ENCODE data around the gene PPM1L.

Gene PPM1L

GRCh38 chr3:160820022-160820421, 64.0 kb downstream of the PPM1L start:
- Histone ChIP-seq H3K27ac (ENCODE audit: low read depth, low read length) (no peak overlapping the region), H3K9ac (ENCODE audit: low read length in 5 of 5) (no peak overlapping the region), H3K4me3 (ENCODE audit: low read depth in 1 of 5, low read length in 5 of 5) (no peak overlapping the region), H3K9me3 (ENCODE audit: control insufficient read depth in 5 of 5, low read length in 5 of 5) (no peaks in the 10 kb centered on the region), H3K4me1 (ENCODE audit: control insufficient read depth in 5 of 5, insufficient read depth in 5 of 5, low read length in 5 of 5) (no peaks in the 10 kb centered on the region), H3K27me3 (ENCODE audit: control insufficient read depth in 5 of 5, insufficient read depth in 4 of 5, low read length in 5 of 5) (no peaks in the 10 kb centered on the region), H3K36me3 (ENCODE audit: control insufficient read depth in 5 of 5, insufficient read depth in 5 of 5, low read length in 5 of 5) (no peaks in the 10 kb centered on the region)

DNA sequence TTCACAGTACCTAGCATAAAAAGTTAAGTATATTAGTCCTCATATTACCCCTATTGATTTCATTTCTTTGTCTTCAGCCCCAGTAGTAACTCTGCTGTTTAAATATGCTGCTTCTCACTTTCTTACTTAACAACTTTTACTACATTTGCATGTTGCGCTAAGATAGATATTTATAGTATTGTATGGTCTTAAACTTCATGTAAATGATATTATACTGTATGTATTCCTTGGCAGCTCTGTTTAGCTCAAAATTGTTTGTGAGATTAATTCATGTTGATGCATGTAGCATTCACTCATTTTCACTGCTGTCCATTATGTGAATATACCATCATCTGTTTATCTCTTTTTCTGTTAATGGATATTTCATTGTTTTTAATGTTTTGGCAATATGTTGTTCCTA, 64.4 kb downstream of the PPM1L start:
- no peaks in the 10 kb centered on the region for H3K27me3 ChIP-seq (ENCODE audit: control insufficient read depth in 5 of 5, insufficient read depth in 4 of 5, low read length in 5 of 5)
- H3K27ac ChIP-seq (ENCODE audit: low read depth, low read length): no peak overlapping the region
- no peaks in the 10 kb centered on the region for H3K4me1 ChIP-seq (ENCODE audit: control insufficient read depth in 5 of 5, insufficient read depth in 5 of 5, low read length in 5 of 5)
- H3K4me3 ChIP-seq (ENCODE audit: low read depth in 1 of 5, low read length in 5 of 5): no peak overlapping the region
- H3K9ac ChIP-seq (ENCODE audit: low read length in 5 of 5): no peak overlapping the region
- H3K9me3 ChIP-seq (ENCODE audit: control insufficient read depth in 5 of 5, low read length in 5 of 5): no peaks in the 10 kb centered on the region
- H3K36me3 ChIP-seq (ENCODE audit: control insufficient read depth in 5 of 5, insufficient read depth in 5 of 5, low read length in 5 of 5): no peaks in the 10 kb centered on the region

- Histone ChIP-seq H3K27ac (ENCODE audit: low read depth, low read length) (no peak overlapping the region), H3K27me3 (ENCODE audit: control insufficient read depth in 5 of 5, insufficient read depth in 4 of 5, low read length in 5 of 5) (no peaks in the 10 kb centered on the region), H3K4me1 (ENCODE audit: control insufficient read depth in 5 of 5, insufficient read depth in 5 of 5, low read length in 5 of 5) (no peaks in the 10 kb centered on the region), H3K9ac (ENCODE audit: low read length in 5 of 5) (no peak overlapping the region), H3K36me3 (ENCODE audit: control insufficient read depth in 5 of 5, insufficient read depth in 5 of 5, low read length in 5 of 5) (no peaks in the 10 kb centered on the region), H3K9me3 (ENCODE audit: control insufficient read depth in 5 of 5, low read length in 5 of 5) (no peaks in the 10 kb centered on the region), H3K4me3 (ENCODE audit: low read depth in 1 of 5, low read length in 5 of 5) (no peak overlapping the region)
These were observed 66.9 kb downstream of the PPM1L start for GRCh38 chr3:160822936-160823335.

GRCh38 chr3:160825311-160825800, 69.3 kb downstream of the PPM1L start:
- no peak overlapping the region for H3K9ac ChIP-seq (ENCODE audit: low read length in 5 of 5)
- H3K4me3 ChIP-seq (ENCODE audit: low read depth in 1 of 5, low read length in 5 of 5): no peak overlapping the region
- H3K27me3 ChIP-seq (ENCODE audit: control insufficient read depth in 5 of 5, insufficient read depth in 4 of 5, low read length in 5 of 5): no peaks in the 10 kb centered on the region
- H3K4me1 ChIP-seq (ENCODE audit: control insufficient read depth in 5 of 5, insufficient read depth in 5 of 5, low read length in 5 of 5): no peaks in the 10 kb centered on the region
- H3K9me3 ChIP-seq (ENCODE audit: control insufficient read depth in 5 of 5, low read length in 5 of 5): no peaks in the 10 kb centered on the region
- H3K36me3 ChIP-seq (ENCODE audit: control insufficient read depth in 5 of 5, insufficient read depth in 5 of 5, low read length in 5 of 5): no peaks in the 10 kb centered on the region
- H3K27ac ChIP-seq (ENCODE audit: low read depth, low read length): no peak overlapping the region

DNA sequence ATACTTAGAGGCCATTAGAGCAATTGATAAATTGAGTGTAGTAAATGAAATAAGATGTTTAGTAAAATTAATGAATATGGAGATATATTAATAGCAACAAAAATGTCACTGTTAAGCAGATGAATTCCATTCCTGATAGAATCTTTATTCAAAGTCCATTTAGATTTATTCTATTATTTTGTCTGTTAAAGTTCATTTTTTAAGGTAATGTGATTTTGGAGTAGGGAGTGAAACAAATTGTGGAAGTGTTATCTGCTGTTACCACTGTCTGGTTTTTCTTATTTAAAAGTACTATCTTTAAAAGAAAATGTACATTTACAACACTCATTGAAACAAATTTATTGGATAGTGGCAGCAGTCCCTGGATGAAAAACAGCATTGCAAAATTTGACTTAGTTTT, 70.4 kb downstream of the PPM1L start:
- no peak overlapping the region for H3K27ac ChIP-seq (ENCODE audit: low read depth, low read length)
- H3K9me3 ChIP-seq (ENCODE audit: control insufficient read depth in 5 of 5, low read length in 5 of 5): no peaks in the 10 kb centered on the region
- no peak overlapping the region for H3K4me3 ChIP-seq (ENCODE audit: low read depth in 1 of 5, low read length in 5 of 5)
- H3K4me1 ChIP-seq (ENCODE audit: control insufficient read depth in 5 of 5, insufficient read depth in 5 of 5, low read length in 5 of 5): no peaks in the 10 kb centered on the region
- no peak overlapping the region for H3K9ac ChIP-seq (ENCODE audit: low read length in 5 of 5)
- no peaks in the 10 kb centered on the region for H3K36me3 ChIP-seq (ENCODE audit: control insufficient read depth in 5 of 5, insufficient read depth in 5 of 5, low read length in 5 of 5)
- H3K27me3 ChIP-seq (ENCODE audit: control insufficient read depth in 5 of 5, insufficient read depth in 4 of 5, low read length in 5 of 5): no peaks in the 10 kb centered on the region

- no peaks in the 10 kb centered on the region for H3K27me3 ChIP-seq (ENCODE audit: control insufficient read depth in 5 of 5, insufficient read depth in 4 of 5, low read length in 5 of 5)
- no peaks in the 10 kb centered on the region for H3K36me3 ChIP-seq (ENCODE audit: control insufficient read depth in 5 of 5, insufficient read depth in 5 of 5, low read length in 5 of 5)
- H3K9ac ChIP-seq (ENCODE audit: low read length in 5 of 5): no peak overlapping the region
- no peak overlapping the region for H3K27ac ChIP-seq (ENCODE audit: low read depth, low read length)
- no peaks in the 10 kb centered on the region for H3K4me1 ChIP-seq (ENCODE audit: control insufficient read depth in 5 of 5, insufficient read depth in 5 of 5, low read length in 5 of 5)
- no peaks in the 10 kb centered on the region for H3K9me3 ChIP-seq (ENCODE audit: control insufficient read depth in 5 of 5, low read length in 5 of 5)
- H3K4me3 ChIP-seq (ENCODE audit: low read depth in 1 of 5, low read length in 5 of 5): no peak overlapping the region
These were observed 71.0 kb downstream of the PPM1L start for GRCh38 chr3:160826991-160827390.

DNA sequence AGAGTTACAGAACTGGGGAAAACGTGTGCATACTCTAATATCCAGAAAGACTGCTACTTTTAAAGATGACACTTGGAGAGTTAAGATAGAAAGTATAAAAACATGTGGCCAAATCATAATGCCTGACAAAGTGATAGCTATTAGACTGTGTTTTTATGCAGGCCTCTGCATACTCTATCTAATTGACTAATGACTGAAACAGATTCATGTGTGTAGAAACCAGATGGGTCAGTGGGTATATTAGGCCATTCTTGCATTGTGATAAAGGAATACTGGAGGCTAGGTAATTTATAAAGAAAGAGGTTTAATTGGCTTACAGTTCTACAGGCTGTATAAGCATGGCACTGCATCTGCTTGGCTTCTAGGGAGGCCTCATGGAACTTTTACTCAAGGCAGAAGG, 71.5 kb downstream of the PPM1L start:
- H3K4me1 ChIP-seq (ENCODE audit: control insufficient read depth in 5 of 5, insufficient read depth in 5 of 5, low read length in 5 of 5): no peaks in the 10 kb centered on the region
- H3K27me3 ChIP-seq (ENCODE audit: control insufficient read depth in 5 of 5, insufficient read depth in 4 of 5, low read length in 5 of 5): no peaks in the 10 kb centered on the region

DNA sequence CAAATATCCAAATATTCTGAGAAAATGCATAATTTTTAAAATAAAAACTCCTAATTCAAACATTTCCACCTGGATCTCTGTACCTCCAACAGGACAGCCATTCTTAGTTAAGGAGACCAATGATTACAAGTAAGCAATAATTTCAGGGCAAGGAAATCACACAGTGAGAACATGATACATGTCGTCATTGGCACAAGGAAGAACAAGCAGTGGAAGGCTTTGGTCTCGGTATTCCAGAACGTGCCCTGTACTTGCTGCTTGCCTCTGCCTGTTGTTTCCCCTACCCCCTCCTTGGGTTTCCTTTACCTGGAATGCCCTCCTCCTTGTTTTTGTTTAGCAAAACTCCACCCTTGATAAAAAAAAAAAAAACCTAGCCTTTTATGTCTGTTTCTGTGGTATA, 72.8 kb downstream of the PPM1L start:
- H3K9me3 ChIP-seq (ENCODE audit: control insufficient read depth in 5 of 5, low read length in 5 of 5): no peaks in the 10 kb centered on the region
- H3K27me3 ChIP-seq (ENCODE audit: control insufficient read depth in 5 of 5, insufficient read depth in 4 of 5, low read length in 5 of 5): no peaks in the 10 kb centered on the region
- no peak overlapping the region for H3K9ac ChIP-seq (ENCODE audit: low read length in 5 of 5)
- H3K4me3 ChIP-seq (ENCODE audit: low read depth in 1 of 5, low read length in 5 of 5): no peak overlapping the region
- no peaks in the 10 kb centered on the region for H3K4me1 ChIP-seq (ENCODE audit: control insufficient read depth in 5 of 5, insufficient read depth in 5 of 5, low read length in 5 of 5)
- no peaks in the 10 kb centered on the region for H3K36me3 ChIP-seq (ENCODE audit: control insufficient read depth in 5 of 5, insufficient read depth in 5 of 5, low read length in 5 of 5)
- H3K27ac ChIP-seq (ENCODE audit: low read depth, low read length): no peak overlapping the region

More for the DNA sequence above, 71.5 kb downstream of the PPM1L start:
- H3K27ac ChIP-seq (ENCODE audit: low read depth, low read length): no peak overlapping the region
- no peaks in the 10 kb centered on the region for H3K9me3 ChIP-seq (ENCODE audit: control insufficient read depth in 5 of 5, low read length in 5 of 5)
- H3K9ac ChIP-seq (ENCODE audit: low read length in 5 of 5): no peak overlapping the region
- no peaks in the 10 kb centered on the region for H3K36me3 ChIP-seq (ENCODE audit: control insufficient read depth in 5 of 5, insufficient read depth in 5 of 5, low read length in 5 of 5)
- H3K4me3 ChIP-seq (ENCODE audit: low read depth in 1 of 5, low read length in 5 of 5): no peak overlapping the region

DNA sequence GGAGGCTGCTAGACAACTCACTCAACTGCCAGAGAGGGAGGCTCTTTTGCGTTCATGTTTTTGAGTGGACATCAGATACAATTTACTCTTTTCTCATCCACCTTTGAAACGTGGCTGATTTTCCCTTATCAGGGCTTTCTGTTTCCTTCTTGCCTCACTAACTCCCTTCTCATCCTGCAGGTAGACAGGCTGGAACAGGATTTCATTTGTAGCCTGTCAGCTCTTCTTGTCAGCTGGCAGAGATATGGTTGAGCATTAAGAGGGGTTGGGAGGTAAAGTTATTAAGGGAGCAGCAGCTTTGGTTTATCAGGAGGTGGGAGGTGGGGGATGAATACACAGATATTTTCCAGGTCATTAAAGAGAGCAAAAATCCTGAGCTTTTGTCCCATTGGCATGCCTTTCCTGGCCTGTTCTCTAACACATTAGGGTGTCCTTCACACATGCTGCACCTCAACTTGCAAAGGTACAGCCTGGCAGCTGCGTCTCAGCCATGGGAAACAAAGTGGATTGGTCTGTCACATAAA, 73.5 kb downstream of the PPM1L start:
- no peak overlapping the region for H3K4me3 ChIP-seq (ENCODE audit: low read depth in 1 of 5, low read length in 5 of 5)
- no peak overlapping the region for H3K27ac ChIP-seq (ENCODE audit: low read depth, low read length)
- H3K9me3 ChIP-seq (ENCODE audit: control insufficient read depth in 5 of 5, low read length in 5 of 5): no peaks in the 10 kb centered on the region
- no peaks in the 10 kb centered on the region for H3K4me1 ChIP-seq (ENCODE audit: control insufficient read depth in 5 of 5, insufficient read depth in 5 of 5, low read length in 5 of 5)
- no peak overlapping the region for H3K9ac ChIP-seq (ENCODE audit: low read length in 5 of 5)
- H3K27me3 ChIP-seq (ENCODE audit: control insufficient read depth in 5 of 5, insufficient read depth in 4 of 5, low read length in 5 of 5): no peaks in the 10 kb centered on the region
- no peaks in the 10 kb centered on the region for H3K36me3 ChIP-seq (ENCODE audit: control insufficient read depth in 5 of 5, insufficient read depth in 5 of 5, low read length in 5 of 5)

- Histone ChIP-seq H3K36me3 (ENCODE audit: control insufficient read depth in 5 of 5, insufficient read depth in 5 of 5, low read length in 5 of 5) (no peaks in the 10 kb centered on the region), H3K27ac (ENCODE audit: low read depth, low read length) (no peak overlapping the region), H3K9ac (ENCODE audit: low read length in 5 of 5) (no peak overlapping the region), H3K27me3 (ENCODE audit: control insufficient read depth in 5 of 5, insufficient read depth in 4 of 5, low read length in 5 of 5) (no peaks in the 10 kb centered on the region), H3K4me1 (ENCODE audit: control insufficient read depth in 5 of 5, insufficient read depth in 5 of 5, low read length in 5 of 5) (no peaks in the 10 kb centered on the region), H3K4me3 (ENCODE audit: low read depth in 1 of 5, low read length in 5 of 5) (no peak overlapping the region), H3K9me3 (ENCODE audit: control insufficient read depth in 5 of 5, low read length in 5 of 5) (no peaks in the 10 kb centered on the region)
These were observed 74.8 kb downstream of the PPM1L start for GRCh38 chr3:160830796-160831195.

DNA sequence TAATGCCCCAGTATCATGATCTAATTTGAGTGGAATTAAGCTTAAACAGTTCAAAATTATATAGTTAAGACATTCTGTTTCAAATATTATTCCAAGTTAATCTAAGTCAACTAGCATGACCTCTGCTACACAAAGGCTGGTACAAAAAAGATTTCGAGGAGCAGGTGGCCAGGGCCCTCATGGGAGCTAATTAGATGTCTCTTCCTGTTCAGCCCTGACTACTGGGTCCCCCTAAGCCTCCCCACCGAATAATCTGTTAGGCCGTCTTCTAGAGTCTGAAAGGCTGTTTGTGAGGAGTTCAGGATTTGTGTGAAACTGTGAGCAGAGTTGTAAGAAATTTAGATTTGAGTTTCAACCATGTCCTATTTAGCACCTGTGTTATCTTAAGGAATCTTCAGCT, 75.4 kb downstream of the PPM1L start:
- no peaks in the 10 kb centered on the region for H3K36me3 ChIP-seq (ENCODE audit: control insufficient read depth in 5 of 5, insufficient read depth in 5 of 5, low read length in 5 of 5)
- H3K4me1 ChIP-seq (ENCODE audit: control insufficient read depth in 5 of 5, insufficient read depth in 5 of 5, low read length in 5 of 5): no peaks in the 10 kb centered on the region
- H3K4me3 ChIP-seq (ENCODE audit: low read depth in 1 of 5, low read length in 5 of 5): no peak overlapping the region
- no peak overlapping the region for H3K27ac ChIP-seq (ENCODE audit: low read depth, low read length)
- H3K9me3 ChIP-seq (ENCODE audit: control insufficient read depth in 5 of 5, low read length in 5 of 5): no peaks in the 10 kb centered on the region
- H3K27me3 ChIP-seq (ENCODE audit: control insufficient read depth in 5 of 5, insufficient read depth in 4 of 5, low read length in 5 of 5): no peaks in the 10 kb centered on the region
- H3K9ac ChIP-seq (ENCODE audit: low read length in 5 of 5): no peak overlapping the region
